SK-N-SH treated with all-trans-retinoic acid at 6 μM for 48 hours (cell line): ENCODE measurements around the gene GLI3.

Source experiments
- ATAC-seq: fragments of 200-7000 bp; cut with Tn5 transposase; 3 replicates; pipeline ENCODE4 v1.9.1; 2020; ENCODE audit warnings: mild to moderate bottlenecking, moderate library complexity
- BACH2 ChIP-seq: fragments of 250-450 bp; sonication (Bioruptor Pico); IDR thresholded peaks from 2 replicates; pipeline ENCODE4 v1.9.0; 2021; ENCODE audit warnings: mild to moderate bottlenecking, borderline replicate concordance
- CREB5 ChIP-seq: fragments of 250-450 bp; sonication (Bioruptor Pico); IDR thresholded peaks from 2 replicates; pipeline ENCODE4 v1.5.1; 2020; ENCODE audit warnings: low read depth, mild to moderate bottlenecking, moderate library complexity
- CSRNP3 ChIP-seq: fragments of 250-450 bp; sonication (Bioruptor Pico); IDR thresholded peaks from 2 replicates; pipeline ENCODE4 v1.5.1; 2021; ENCODE audit warnings: mild to moderate bottlenecking, moderate library complexity
- ESRRG ChIP-seq: fragments of 250-450 bp; sonication (Bioruptor Pico); IDR thresholded peaks from 2 replicates; pipeline ENCODE4 v1.6.1; 2021; ENCODE audit warnings: mild to moderate bottlenecking
- GLIS3 ChIP-seq: fragments of 250-450 bp; sonication (Bioruptor Pico); IDR thresholded peaks from 2 replicates; pipeline ENCODE4 v1.5.0; 2020; ENCODE audit warnings: mild to moderate bottlenecking, moderate library complexity
- ISL1 ChIP-seq: fragments of 250-450 bp; sonication (Bioruptor Pico); IDR thresholded peaks from 2 replicates; pipeline ENCODE4 v2.1.2; 2022; ENCODE audit warnings: mild to moderate bottlenecking, moderate library complexity
- OSR1 ChIP-seq: fragments of 250-450 bp; sonication (Bioruptor Pico); IDR thresholded peaks from 2 replicates; pipeline ENCODE4 v1.8.0; 2022; ENCODE audit warnings: moderate library complexity, mild to moderate bottlenecking, inconsistent platforms
- PATZ1 ChIP-seq: fragments of 250-450 bp; sonication (Bioruptor Pico); IDR thresholded peaks from 2 replicates; pipeline ENCODE4 v1.8.0; 2020; ENCODE audit warnings: mild to moderate bottlenecking, moderate library complexity, borderline replicate concordance
- POU6F1 ChIP-seq: fragments of 250-450 bp; sonication (Bioruptor Pico); IDR thresholded peaks from 2 replicates; pipeline ENCODE4 v1.8.0; 2021; ENCODE audit warnings: low read depth, mild to moderate bottlenecking, moderate library complexity, borderline replicate concordance
- PPARA ChIP-seq: fragments of 250-450 bp; sonication (Bioruptor Pico); IDR thresholded peaks from 2 replicates; pipeline ENCODE4 v1.5.0; 2020; ENCODE audit warnings: mild to moderate bottlenecking, borderline replicate concordance
- SNAI2 ChIP-seq: fragments of 250-450 bp; sonication (Bioruptor Pico); IDR thresholded peaks from 2 replicates; pipeline ENCODE4 v1.5.0; 2020; ENCODE audit warnings: mild to moderate bottlenecking, moderate library complexity
- TCF4 ChIP-seq: fragments of 250-450 bp; sonication (Bioruptor Pico); IDR thresholded peaks from 2 replicates; pipeline ENCODE4 v1.8.0; 2021; ENCODE audit warnings: mild to moderate bottlenecking, moderate library complexity, borderline replicate concordance
- TOX ChIP-seq: fragments of 250-450 bp; sonication (Bioruptor Pico); IDR thresholded peaks from 2 replicates; pipeline ENCODE4 v1.8.0; 2021; ENCODE audit warnings: mild to moderate bottlenecking, moderate library complexity, borderline replicate concordance
- ZC3H10 ChIP-seq: fragments of 250-450 bp; sonication (Bioruptor Pico); IDR thresholded peaks from 2 replicates; pipeline ENCODE4 v1.5.1; 2021; ENCODE audit warnings: mild to moderate bottlenecking, moderate library complexity
- ZNF565 ChIP-seq: fragments of 450-650 bp; formaldehyde crosslinking; conservative IDR thresholded peaks from 2 replicates; pipeline ENCODE4 v1.5.0; 2020; ENCODE audit warnings: low read depth, mild to moderate bottlenecking, moderate library complexity
- ZNF70 ChIP-seq: fragments of 450-650 bp; formaldehyde crosslinking; IDR thresholded peaks from 2 replicates; pipeline ENCODE4 v1.5.0; 2020; ENCODE audit warnings: mild to moderate bottlenecking, moderate library complexity

The GLI3 gene

GRCh38 chr7:42159130-42159529, 77.9 kb downstream of the GLI3 start (continued):
- no peak for TF ChIP-seq POU6F1 (CRISPR knock-in tag)

- no peak for ATAC-seq
- no peak for TF ChIP-seq ZNF70
- TF ChIP-seq TOX = no peak
- TF ChIP-seq CSRNP3 = no peak
- no peak for TF ChIP-seq PPARA
- no peak for TF ChIP-seq BACH2
- no peak for TF ChIP-seq GLIS3 (CRISPR knock-in tag)
- TF ChIP-seq TCF4 = no peak
- TF ChIP-seq CREB5 = no peak
- TF ChIP-seq OSR1 = no peak
- TF ChIP-seq ZC3H10 (CRISPR knock-in tag) = no peak
- TF ChIP-seq ISL1 = no peak
- no peak for TF ChIP-seq SNAI2 (CRISPR knock-in tag)
Measured at GRCh38 chr7:42156967-42157721, 79.9 kb downstream of the GLI3 start.

GRCh38 chr7:42156291-42156865, 80.6 kb downstream of the GLI3 start:
- no peak for ATAC-seq
- no peak for TF ChIP-seq ESRRG (CRISPR knock-in tag)
- TF ChIP-seq CSRNP3 = no peak
- TF ChIP-seq ZC3H10 (CRISPR knock-in tag) = no peak
- no peak for TF ChIP-seq SNAI2 (CRISPR knock-in tag)
- TF ChIP-seq OSR1 = no peak
- no peak for TF ChIP-seq ISL1
- no peak for TF ChIP-seq POU6F1 (CRISPR knock-in tag)
- TF ChIP-seq BACH2 = no peak
- TF ChIP-seq ZNF565 (CRISPR knock-in tag) = no peak
- no peak for TF ChIP-seq PATZ1 (CRISPR knock-in tag)
- no peak for TF ChIP-seq CREB5
- no peak for TF ChIP-seq PPARA
- TF ChIP-seq, all 23 proteins: peak for 0
